ENCODE measurements around the gene PLEKHA3.
"Not testable (repeated sequence)": the region's sequence is repeated elsewhere in the genome, so short reads cannot be mapped to it uniquely, and the experiment has no call there.

The PLEKHA3 gene

GRCh38 chr2:178480227-178481181 lies at the start of gene PLEKHA3:
Gene PLEKHA3, plus strand, starts transcription at chr2:178480457. Its CDS starts 413 bp downstream, at chr2:178480870.
- DNase-seq: peak; percentile 90

- DNase-seq: no peak
Observed at GRCh38 chr2:178436662-178437061, 43.6 kb upstream of the PLEKHA3 start.

GRCh38 chr2:178441426-178441825 lies 38.8 kb upstream of the PLEKHA3 start:
- no peak for DNase-seq

- DNase-seq: no peak
Observed at GRCh38 chr2:178448968-178449661, 31.1 kb upstream of the PLEKHA3 start.

- DNase-seq: no peak
Observed at GRCh38 chr2:178449700-178450523, 30.3 kb upstream of the PLEKHA3 start.

GRCh38 chr2:178450524-178450773 lies 29.8 kb upstream of the PLEKHA3 start:
- no peak for DNase-seq

GRCh38 chr2:178450774-178451525 lies 29.3 kb upstream of the PLEKHA3 start, which contains the start of the genes PJVK and PRKRA:
Gene PJVK, plus strand, starts transcription at chr2:178451378. Its CDS starts 2,032 bp downstream, at chr2:178453410.
Gene PRKRA, minus strand, starts transcription at chr2:178451175. Its CDS starts 145 bp downstream, at chr2:178451030.
- DNase-seq: peak; percentile 98

GRCh38 chr2:178452334-178452733 lies 27.9 kb upstream of the PLEKHA3 start:
- no peak for DNase-seq

- no peak for DNase-seq
Observed at GRCh38 chr2:178452870-178453269, 27.4 kb upstream of the PLEKHA3 start.

GRCh38 chr2:178455947-178456346 lies 24.3 kb upstream of the PLEKHA3 start:
- no peak for DNase-seq

- DNase-seq: no peak
Observed at GRCh38 chr2:178457390-178457886, 22.8 kb upstream of the PLEKHA3 start.

GRCh38 chr2:178469219-178469849 lies 10.9 kb upstream of the PLEKHA3 start:
- DNase-seq: no peak

- DNase-seq: not testable (repeated sequence)
Observed at GRCh38 chr2:178471313-178471712, 8.9 kb upstream of the PLEKHA3 start.

- DNase-seq: no peak
Observed at GRCh38 chr2:178473373-178473772, 6.9 kb upstream of the PLEKHA3 start.

GRCh38 chr2:178473931-178474330 lies 6.3 kb upstream of the PLEKHA3 start:
- DNase-seq: no peak

GRCh38 chr2:178474560-178474959 lies 5.7 kb upstream of the PLEKHA3 start:
- no peak for DNase-seq

- DNase-seq: no peak
Observed at GRCh38 chr2:178476477-178476876, 3.8 kb upstream of the PLEKHA3 start.

- DNase-seq: no peak
Observed at GRCh38 chr2:178477443-178478129, 2.7 kb upstream of the PLEKHA3 start.

GRCh38 chr2:178478130-178478438 lies 2.2 kb upstream of the PLEKHA3 start:
- DNase-seq: peak; percentile 20

GRCh38 chr2:178478439-178479274 lies 1.6 kb upstream of the PLEKHA3 start, which contains the start of gene FKBP7:
Gene FKBP7, minus strand, starts transcription at chr2:178478600. Its CDS starts 101 bp downstream, at chr2:178478499.
- DNase-seq: peak; percentile 88

Measured in activated CD4-positive, alpha-beta T cell treated with anti-CD3 and anti-CD28 coated beads, Interleukin-10, Interleukin-2, amounts not matched to agents 100 ng/mL and 50 ng/mL, durations not matched to agents 16 hours and 8 hours (primary cell).